ENCODE data around the gene CDC73. TPM values are rescaled to one million over a fixed set of nuclear protein-coding genes. Genes with fewer than 3 reads are reported as not detected.

The CDC73 gene
- total RNA-seq, 2 donors from 2014 or later: 52.8 to 53.0 TPM

DNA sequence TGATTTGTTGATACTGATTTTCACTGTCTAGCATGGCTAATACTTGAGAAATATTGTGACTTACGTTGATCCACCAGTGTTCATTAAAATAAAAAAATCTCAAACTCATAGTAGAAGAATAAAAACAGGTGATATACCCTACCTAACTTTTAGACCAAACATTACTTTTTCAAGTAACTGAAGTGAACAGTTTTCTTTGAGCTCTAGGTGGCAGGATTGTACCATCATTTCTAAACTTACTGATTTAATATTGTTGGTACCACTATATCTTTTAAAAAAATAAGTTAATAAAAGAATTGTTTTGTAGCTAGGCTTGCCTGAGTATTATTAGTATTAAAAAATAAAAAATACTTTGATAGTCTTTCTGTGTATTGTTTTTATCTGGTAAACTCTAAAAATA, 21.5 kb downstream of the CDC73 start:
- H3K36me3 Mint-ChIP-seq (ENCODE audit: low read depth): peaks cover 57% of the 10 kb centered on the region
- Histone ChIP-seq H3K9me3 (ENCODE audit: control insufficient read depth, low read length) (no peaks in the 10 kb centered on the region), H3K4me1 (ENCODE audit: control insufficient read depth, insufficient read depth, low read length) (no peaks in the 10 kb centered on the region), H3K4me3 (ENCODE audit: low read length) (no peak overlapping the region), H3K36me3 (ENCODE audit: control insufficient read depth, insufficient read depth, low read length) (peaks cover 81% of the 10 kb centered on the region), H3K9ac (ENCODE audit: extremely low read depth, low read length, poor library complexity, severe bottlenecking) (no peak overlapping the region), H3K27me3 (ENCODE audit: control insufficient read depth, insufficient read depth, low read length, poor library complexity, severe bottlenecking) (no peaks in the 10 kb centered on the region), H3K27ac (ENCODE audit: low read depth, low read length) (no peak overlapping the region)
- 89% methylated on average over 1 of the region's 1 CpG; no CpG with 5 or more reads in 1 of the 2 experiments for WGBS, 2 experiments (ENCODE audit: insufficient coverage in 1 of 2, insufficient read length in 1 of 2)
- no peak overlapping the region for H3K27ac Mint-ChIP-seq
- no peak overlapping the region for H3K4me3 Mint-ChIP-seq
- no peaks in the 10 kb centered on the region for H3K27me3 Mint-ChIP-seq (ENCODE audit: insufficient read depth)
- TF ChIP-seq, protein P1, sequence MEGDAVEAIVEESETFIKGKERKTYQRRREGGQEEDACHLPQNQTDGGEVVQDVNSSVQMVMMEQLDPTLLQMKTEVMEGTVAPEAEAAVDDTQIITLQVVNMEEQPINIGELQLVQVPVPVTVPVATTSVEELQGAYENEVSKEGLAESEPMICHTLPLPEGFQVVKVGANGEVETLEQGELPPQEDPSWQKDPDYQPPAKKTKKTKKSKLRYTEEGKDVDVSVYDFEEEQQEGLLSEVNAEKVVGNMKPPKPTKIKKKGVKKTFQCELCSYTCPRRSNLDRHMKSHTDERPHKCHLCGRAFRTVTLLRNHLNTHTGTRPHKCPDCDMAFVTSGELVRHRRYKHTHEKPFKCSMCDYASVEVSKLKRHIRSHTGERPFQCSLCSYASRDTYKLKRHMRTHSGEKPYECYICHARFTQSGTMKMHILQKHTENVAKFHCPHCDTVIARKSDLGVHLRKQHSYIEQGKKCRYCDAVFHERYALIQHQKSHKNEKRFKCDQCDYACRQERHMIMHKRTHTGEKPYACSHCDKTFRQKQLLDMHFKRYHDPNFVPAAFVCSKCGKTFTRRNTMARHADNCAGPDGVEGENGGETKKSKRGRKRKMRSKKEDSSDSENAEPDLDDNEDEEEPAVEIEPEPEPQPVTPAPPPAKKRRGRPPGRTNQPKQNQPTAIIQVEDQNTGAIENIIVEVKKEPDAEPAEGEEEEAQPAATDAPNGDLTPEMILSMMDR (conservative IDR thresholded peaks at IDR 0.05): peak; percentile 70
- no peak for DNase-seq
- no peaks in the 10 kb centered on the region for H3K4me1 Mint-ChIP-seq
- H3K9me3 Mint-ChIP-seq: no peaks in the 10 kb centered on the region

DNA sequence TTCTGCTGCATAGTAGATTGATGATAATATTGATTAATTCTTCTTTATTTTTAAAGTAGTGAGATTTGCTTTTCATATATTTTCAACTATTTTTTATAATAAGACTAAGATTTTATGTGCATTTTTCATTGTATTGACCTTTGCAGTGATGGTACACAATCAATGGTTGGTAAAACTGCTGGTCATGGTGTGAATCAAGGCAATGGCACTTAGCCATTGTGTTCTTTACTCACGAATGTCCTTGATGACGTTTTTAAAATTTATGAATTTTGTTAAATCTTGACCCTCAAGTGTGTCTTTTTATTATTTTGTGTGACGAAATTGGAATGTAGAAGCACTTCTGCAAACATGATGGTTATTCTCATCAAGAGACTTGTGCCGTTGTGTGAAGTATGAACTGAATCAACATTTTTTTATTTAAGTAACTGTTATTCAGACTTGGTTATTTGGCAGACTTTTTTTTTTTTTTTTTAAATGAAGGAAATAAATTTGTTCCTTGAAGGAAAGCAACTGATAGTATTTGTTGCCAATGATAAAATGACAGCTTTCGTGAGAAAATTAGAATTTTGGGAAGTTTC, 22.6 kb downstream of the CDC73 start:
- Mint-ChIP-seq H3K36me3 (ENCODE audit: low read depth) (peaks cover 51% of the 10 kb centered on the region), H3K9me3 (no peaks in the 10 kb centered on the region), H3K27ac (no peak overlapping the region), H3K4me1 (no peaks in the 10 kb centered on the region), H3K27me3 (ENCODE audit: insufficient read depth) (no peaks in the 10 kb centered on the region), H3K4me3 (no peak overlapping the region)
- TF ChIP-seq, protein P1 (conservative IDR thresholded peaks at IDR 0.05): no peak
- H3K27me3 ChIP-seq (ENCODE audit: control insufficient read depth, insufficient read depth, low read length, poor library complexity, severe bottlenecking): no peaks in the 10 kb centered on the region
- DNase-seq: no peak
- 88 to 97% methylated on average over 2 to 5 of the region's 5 CpGs for WGBS, 2 experiments (ENCODE audit: insufficient coverage in 1 of 2, insufficient read length in 1 of 2)
- H3K36me3 ChIP-seq (ENCODE audit: control insufficient read depth, insufficient read depth, low read length): peaks cover 81% of the 10 kb centered on the region
- no peak overlapping the region for H3K4me3 ChIP-seq (ENCODE audit: low read length)
- no peak overlapping the region for H3K9ac ChIP-seq (ENCODE audit: extremely low read depth, low read length, poor library complexity, severe bottlenecking)
- no peaks in the 10 kb centered on the region for H3K4me1 ChIP-seq (ENCODE audit: control insufficient read depth, insufficient read depth, low read length)
- no peak overlapping the region for H3K27ac ChIP-seq (ENCODE audit: low read depth, low read length)
- no peaks in the 10 kb centered on the region for H3K9me3 ChIP-seq (ENCODE audit: control insufficient read depth, low read length)

DNA sequence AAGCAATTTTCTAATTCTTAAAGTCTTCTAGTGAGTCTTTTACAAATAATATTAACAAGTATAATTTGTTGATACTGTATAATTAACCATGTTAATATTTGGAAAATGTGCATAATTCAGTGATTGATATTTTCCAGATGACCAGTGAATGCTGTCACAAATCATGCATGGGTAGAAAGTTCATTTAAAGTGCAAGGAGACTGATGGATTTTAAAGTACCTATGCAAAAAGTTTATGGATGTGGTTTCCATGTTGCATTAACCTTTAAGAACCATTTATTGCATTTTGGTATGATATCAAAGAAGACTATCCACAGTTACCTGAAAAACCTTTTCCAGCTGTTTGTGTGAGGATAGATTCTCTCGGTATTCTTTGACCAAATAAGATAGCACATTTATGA, 23.2 kb downstream of the CDC73 start:
- H3K4me1 Mint-ChIP-seq: no peaks in the 10 kb centered on the region
- WGBS, 2 experiments (ENCODE audit: insufficient coverage in 1 of 2, insufficient read length in 1 of 2): 100% methylated on average over 1 of the region's 1 CpG; no CpG with 5 or more reads in 1 of the 2 experiments
- H3K27me3 Mint-ChIP-seq (ENCODE audit: insufficient read depth): no peaks in the 10 kb centered on the region
- no peak for DNase-seq
- no peak overlapping the region for H3K4me3 Mint-ChIP-seq
- no peaks in the 10 kb centered on the region for H3K9me3 Mint-ChIP-seq
- TF ChIP-seq, protein P1 (conservative IDR thresholded peaks at IDR 0.05): no peak
- no peak overlapping the region for H3K27ac ChIP-seq (ENCODE audit: low read depth, low read length)
- H3K27ac Mint-ChIP-seq: no peak overlapping the region
- H3K36me3 Mint-ChIP-seq (ENCODE audit: low read depth): peaks cover 48% of the 10 kb centered on the region
- no peak overlapping the region for H3K9ac ChIP-seq (ENCODE audit: extremely low read depth, low read length, poor library complexity, severe bottlenecking)
- no peaks in the 10 kb centered on the region for H3K27me3 ChIP-seq (ENCODE audit: control insufficient read depth, insufficient read depth, low read length, poor library complexity, severe bottlenecking)
- H3K4me1 ChIP-seq (ENCODE audit: control insufficient read depth, insufficient read depth, low read length): no peaks in the 10 kb centered on the region
- H3K36me3 ChIP-seq (ENCODE audit: control insufficient read depth, insufficient read depth, low read length): peaks cover 81% of the 10 kb centered on the region
- no peaks in the 10 kb centered on the region for H3K9me3 ChIP-seq (ENCODE audit: control insufficient read depth, low read length)
- no peak overlapping the region for H3K4me3 ChIP-seq (ENCODE audit: low read length)

Data from endodermal cell (in vitro differentiated cells).